Naive B cell (primary cell): ENCODE results near the gene GPR32. TPM values are rescaled to one million over a fixed set of nuclear protein-coding genes. Genes with fewer than 3 reads are reported as not detected.
"Not testable (repeated sequence)": the region's sequence is repeated elsewhere in the genome, so short reads cannot be mapped to it uniquely, and the experiment has no call there.

Experiments
- ATAC-seq, 2 donors: fragments of 150-1000 bp; cut with Tn5 transposase; 2 replicates each; pipeline ENCODE4 v1.10.0; 2021; ENCODE audit warnings: low read depth in 2 of 2, mild to moderate bottlenecking in 2 of 2, moderate library complexity in 2 of 2
- DNase-seq: peaks from one replicate; pipeline ENCODE4 v3.0.0; 2022
- H3K27ac Mint-ChIP-seq, 6 donors: one replicate each; pipeline ENCODE4 v1.8.0; 2020 to 2022; ENCODE audit warnings: mild to moderate bottlenecking in 6 of 6, mixed read lengths in 6 of 6, moderate library complexity in 5 of 6, inconsistent platforms in 2 of 6
- H3K27me3 Mint-ChIP-seq, 3 donors: one replicate each; pipeline ENCODE4 v1.8.0; 2021 to 2022; ENCODE audit warnings: mixed read lengths in 3 of 3, mild to moderate bottlenecking in 1 of 3
- H3K36me3 Mint-ChIP-seq, 2 donors: one replicate each; pipeline ENCODE4 v1.8.0; 2020 to 2022; ENCODE audit warnings: mixed read lengths in 2 of 2, inconsistent platforms in 1 of 2, mild to moderate bottlenecking in 1 of 2
- H3K4me1 Mint-ChIP-seq, 3 donors: one replicate each; pipeline ENCODE4 v1.8.0; 2020 to 2022; ENCODE audit warnings: mixed read lengths in 3 of 3, inconsistent platforms in 1 of 3, mild to moderate bottlenecking in 1 of 3, moderate library complexity in 1 of 3
- H3K4me3 Mint-ChIP-seq, 8 donors: one replicate each; pipeline ENCODE4 v1.8.0; 2020 to 2022; ENCODE audit warnings: mild to moderate bottlenecking in 8 of 8, mixed read lengths in 8 of 8, moderate library complexity in 8 of 8, inconsistent platforms in 2 of 8
- H3K9me3 Mint-ChIP-seq, 7 donors: one replicate each; pipeline ENCODE4 v1.8.0; 2020 to 2022; ENCODE audit warnings: mixed read lengths in 7 of 7, mild to moderate bottlenecking in 5 of 7, inconsistent platforms in 2 of 7, moderate library complexity in 1 of 7
- polyA plus RNA-seq, 6 donors: library from polyadenylated mRNA; unstranded; fragments of 300-500 nt; fragmentation: Illumina TruSeq; gene quantifications; one replicate each; pipeline ENCODE4 v1.2.3, GENCODE V29; 2021; ENCODE audit warnings: low read depth in 6 of 6

GPR32 gene
- not detected for polyA plus RNA-seq

DNA sequence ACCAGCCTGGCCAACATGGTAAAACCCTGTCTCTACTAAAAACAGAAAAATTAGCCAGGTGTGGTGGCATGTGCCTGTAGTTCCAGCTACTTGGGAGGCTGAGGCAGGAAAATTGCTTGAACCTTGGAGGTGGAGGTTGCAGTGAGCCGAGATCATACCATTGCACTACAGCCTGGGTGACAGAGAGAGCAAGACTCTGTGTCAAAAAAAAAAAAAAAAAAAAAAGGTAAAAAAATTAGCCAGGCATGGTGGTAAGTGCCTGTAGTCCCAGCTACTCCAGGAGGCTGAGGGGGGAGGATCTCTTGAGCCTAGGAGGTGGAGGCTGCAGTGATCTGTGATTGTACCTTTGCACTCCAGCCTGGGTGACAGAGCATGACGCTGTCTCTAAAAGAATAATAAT, at the start of gene GPR32:
Gene GPR32, plus strand, starts transcription at position 301 of the 400 bp plus-strand sequence. CDS start 137 bp downstream, outside the sequence.
- Mint-ChIP-seq H3K27ac (peak within 1 kb of the TSS in 2 of 6 donors; percentile 67 to 70), H3K27me3 (peaks cover 14 to 56% (median 38%) of the 10 kb centered on the region in 3 donors)
- H3K4me1 Mint-ChIP-seq, H3K36me3 Mint-ChIP-seq, H3K9me3 Mint-ChIP-seq, ATAC-seq, DNase-seq, H3K4me3 Mint-ChIP-seq: not testable (repeated sequence)

DNA sequence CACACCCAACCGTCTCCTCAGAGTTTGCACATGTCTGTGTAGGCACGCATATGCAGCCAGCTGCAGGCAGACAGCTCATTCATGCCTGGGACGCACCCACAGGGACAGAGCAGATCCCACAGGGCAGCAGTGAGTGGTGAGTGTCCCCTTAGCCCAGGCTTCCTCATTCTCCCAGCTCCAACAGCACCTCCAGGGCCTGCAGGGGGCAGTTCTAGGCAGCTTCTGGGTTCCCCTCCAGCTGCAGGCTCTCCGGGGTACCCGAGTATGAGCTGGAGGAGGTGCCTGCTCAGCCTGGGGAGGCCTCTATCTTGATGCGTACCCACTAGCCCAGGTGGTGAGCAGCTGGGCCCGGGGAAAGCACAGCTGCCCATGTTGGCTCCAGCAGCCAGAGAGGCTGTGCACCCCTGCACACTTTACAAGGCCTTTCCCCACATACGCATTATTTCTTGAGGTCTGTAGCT, 49.3 kb upstream of the GPR32 start:
- H3K27ac Mint-ChIP-seq: peak overlapping the region in 1 of 6 donors; percentile 47
- H3K36me3 Mint-ChIP-seq: peaks cover 0 to 23% of the 10 kb centered on the region in 2 donors
- no peak for DNase-seq
- no peak for ATAC-seq
- peak overlapping the region in 5 of 8 donors; percentile 41 to 85 (median 68) for H3K4me3 Mint-ChIP-seq
- peaks cover 22 to 78% (median 74%) of the 10 kb centered on the region in 3 donors for H3K27me3 Mint-ChIP-seq
- peaks cover 43 to 53% (median 44%) of the 10 kb centered on the region in 3 donors for H3K4me1 Mint-ChIP-seq
- H3K9me3 Mint-ChIP-seq: peaks cover 0 to 12% (median 2%) of the 10 kb centered on the region in 7 donors

DNA sequence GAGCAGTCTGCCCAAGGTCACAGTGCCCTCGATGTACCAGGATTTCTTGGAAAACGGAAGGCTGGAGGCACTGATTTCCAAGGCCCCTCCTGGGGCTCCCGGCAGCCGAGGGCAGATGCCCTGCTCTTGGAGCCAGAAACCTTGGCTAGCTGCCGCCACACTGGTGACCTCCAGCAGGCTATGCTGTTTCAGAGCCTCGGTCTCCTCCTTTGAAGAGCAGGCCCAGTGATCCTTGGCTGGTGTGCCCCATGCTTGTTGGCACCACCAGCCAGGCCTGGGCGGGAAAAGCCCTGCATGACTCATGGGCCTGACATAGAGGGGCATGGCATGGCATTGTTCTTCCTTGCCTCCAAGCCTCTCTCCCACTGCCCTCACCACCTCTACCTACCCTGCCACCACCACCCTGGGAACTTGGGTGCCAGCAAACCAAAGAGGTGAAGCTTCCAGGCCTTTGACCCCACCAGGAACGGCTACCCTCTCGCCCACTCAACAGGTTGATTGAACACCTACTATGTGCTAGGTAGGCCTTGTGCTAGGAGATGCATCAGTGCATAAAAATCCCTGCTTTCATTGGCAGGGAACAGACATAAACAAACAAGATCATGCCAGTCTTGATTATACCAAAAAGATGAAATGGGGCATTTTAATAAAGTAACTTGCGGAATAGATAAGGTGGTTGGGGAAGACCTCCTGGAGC, 48.7 kb upstream of the GPR32 start:
- ATAC-seq: no peak
- Mint-ChIP-seq H3K27me3 (peaks cover 26 to 78% (median 68%) of the 10 kb centered on the region in 3 donors), H3K4me1 (peaks cover 44 to 58% (median 46%) of the 10 kb centered on the region in 3 donors)

DNA sequence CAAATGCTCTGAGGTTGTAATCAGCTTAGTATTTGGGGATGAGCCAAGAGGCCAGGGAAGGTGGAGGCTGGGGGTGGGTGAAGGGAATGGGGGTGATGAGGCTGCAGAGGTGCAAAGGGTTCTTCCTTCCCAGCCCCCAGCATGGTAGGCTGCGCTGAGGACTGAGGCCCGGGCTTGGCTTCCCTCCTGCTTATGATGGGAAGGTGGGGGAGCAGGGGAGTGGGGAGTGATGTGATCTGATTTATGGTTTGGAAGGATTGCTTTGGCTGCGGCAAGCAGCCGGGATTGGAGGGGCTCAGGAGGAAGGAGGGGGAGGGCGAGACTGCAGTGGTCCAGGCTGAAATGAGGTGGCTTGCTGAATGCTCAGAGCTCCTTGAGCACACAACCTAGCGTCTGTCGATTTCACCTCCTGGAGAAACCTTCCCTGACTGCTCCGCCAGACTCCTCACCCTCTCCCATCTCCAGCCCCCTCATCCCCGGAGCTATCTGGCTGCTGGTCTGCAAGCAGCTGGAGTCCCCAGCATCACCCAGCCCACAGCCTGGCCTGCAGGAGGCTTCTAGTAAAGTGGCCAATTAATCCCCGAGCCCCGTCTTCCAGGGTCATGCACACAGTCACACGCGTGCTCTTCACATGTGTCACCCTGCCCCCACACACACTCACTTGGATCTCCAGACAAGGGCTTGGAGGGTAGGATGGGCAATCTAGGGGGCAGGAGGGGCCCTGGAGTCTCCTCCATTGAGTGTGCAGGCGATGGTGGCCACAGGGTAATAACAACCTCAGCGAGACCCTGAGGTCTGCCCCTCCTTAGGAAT, 47.9 kb upstream of the GPR32 start:
- no peak overlapping the region for H3K27ac Mint-ChIP-seq
- no peak for ATAC-seq
- H3K27me3 Mint-ChIP-seq: peaks cover 22 to 81% (median 71%) of the 10 kb centered on the region in 3 donors
- DNase-seq: no peak
- H3K36me3 Mint-ChIP-seq: peaks cover 0 to 23% of the 10 kb centered on the region in 2 donors
- peak overlapping the region in 7 of 8 donors; percentile 3 to 89 (median 60) for H3K4me3 Mint-ChIP-seq
- H3K4me1 Mint-ChIP-seq: peaks cover 41 to 53% (median 46%) of the 10 kb centered on the region in 3 donors
- peaks cover 0 to 12% (median 4%) of the 10 kb centered on the region in 7 donors for H3K9me3 Mint-ChIP-seq

More for the DNA sequence above, 48.7 kb upstream of the GPR32 start:
- Mint-ChIP-seq H3K9me3 (peaks cover 0 to 12% (median 4%) of the 10 kb centered on the region in 7 donors), H3K36me3 (peaks cover 0 to 23% of the 10 kb centered on the region in 2 donors), H3K27ac (peak overlapping the region in 1 of 6 donors; percentile 47), H3K4me3 (peak overlapping the region in 4 of 8 donors; percentile 3 to 54 (median 18))
- DNase-seq: no peak

GRCh38 chr19:50723069-50723468, 47.2 kb upstream of the GPR32 start, which contains the start of gene CLEC11A:
Gene CLEC11A, plus strand, starts transcription at chr19:50723364. Its CDS starts 162 bp downstream, at chr19:50723526.
- no peak for ATAC-seq

GRCh38 chr19:50723735-50724521, 46.3 kb upstream of the GPR32 start:
- Mint-ChIP-seq H3K27ac (peak overlapping the region in 2 of 6 donors; percentile 36 to 49), H3K27me3 (peaks cover 18 to 88% (median 70%) of the 10 kb centered on the region in 3 donors), H3K9me3 (peaks cover 0 to 12% (median 4%) of the 10 kb centered on the region in 7 donors), H3K4me3 (peak overlapping the region; percentile 29 to 86 (median 78)), H3K36me3 (peaks cover 0 to 23% of the 10 kb centered on the region in 2 donors), H3K4me1 (peaks cover 38 to 54% (median 41%) of the 10 kb centered on the region in 3 donors)
- ATAC-seq (no peak), DNase-seq (no peak)

More at GRCh38 chr19:50723069-50723468, 47.2 kb upstream of the GPR32 start, which contains the start of gene CLEC11A:
- Mint-ChIP-seq H3K27ac (peak within 1 kb of the TSS in 2 of 6 donors; percentile 36 to 49), H3K36me3 (peaks cover 0 to 23% of the 10 kb centered on the region in 2 donors), H3K4me3 (peak within 1 kb of the TSS; percentile 59 to 89 (median 72)), H3K27me3 (peaks cover 18 to 83% (median 71%) of the 10 kb centered on the region in 3 donors), H3K9me3 (peaks cover 0 to 12% (median 4%) of the 10 kb centered on the region in 7 donors), H3K4me1 (peaks cover 36 to 49% (median 42%) of the 10 kb centered on the region in 3 donors)
- DNase-seq: no peak

DNA sequence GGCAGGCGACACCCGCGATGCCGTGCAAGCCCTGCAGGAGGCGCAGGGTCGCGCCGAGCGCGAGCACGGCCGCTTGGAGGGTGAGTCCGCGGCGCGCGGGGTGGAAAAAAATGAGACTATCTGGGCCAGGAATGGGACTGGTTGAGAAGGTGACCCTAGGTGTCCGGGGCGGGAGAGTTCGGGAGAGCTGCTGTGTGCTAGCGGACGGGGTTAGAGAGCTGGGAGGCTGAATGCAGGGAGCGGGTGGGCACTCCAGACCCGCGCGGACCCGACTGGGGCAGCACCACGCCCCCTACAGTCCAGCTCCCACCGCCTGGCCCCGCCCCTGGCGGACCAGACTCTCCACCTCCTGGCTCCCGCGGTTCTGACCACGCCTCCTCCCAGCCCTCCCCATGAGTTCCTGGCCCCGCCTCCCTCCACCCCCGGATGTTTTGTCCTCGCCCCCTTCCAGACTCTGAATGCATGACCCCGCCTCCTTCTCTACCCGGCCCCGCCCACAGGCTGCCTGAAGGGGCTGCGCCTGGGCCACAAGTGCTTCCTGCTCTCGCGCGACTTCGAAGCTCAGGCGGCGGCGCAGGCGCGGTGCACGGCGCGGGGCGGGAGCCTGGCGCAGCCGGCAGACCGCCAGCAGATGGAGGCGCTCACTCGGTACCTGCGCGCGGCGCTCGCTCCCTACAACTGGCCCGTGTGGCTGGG, 45.6 kb upstream of the GPR32 start:
- H3K4me3 Mint-ChIP-seq: peak overlapping the region; percentile 60 to 92 (median 83)
- ATAC-seq: peak; percentile 82 to 84
- H3K27ac Mint-ChIP-seq: peak overlapping the region in 3 of 6 donors; percentile 36 to 70 (median 57)
- peaks cover 0 to 12% (median 4%) of the 10 kb centered on the region in 7 donors for H3K9me3 Mint-ChIP-seq
- DNase-seq: peak; percentile 86
- peaks cover 18 to 94% (median 77%) of the 10 kb centered on the region in 3 donors for H3K27me3 Mint-ChIP-seq
- H3K36me3 Mint-ChIP-seq: peaks cover 0 to 23% of the 10 kb centered on the region in 2 donors
- H3K4me1 Mint-ChIP-seq: peaks cover 38 to 54% (median 41%) of the 10 kb centered on the region in 3 donors

- H3K27ac Mint-ChIP-seq: peak overlapping the region in 3 of 6 donors; percentile 70 to 90 (median 82)
- H3K9me3 Mint-ChIP-seq: peaks cover 0 to 12% (median 2%) of the 10 kb centered on the region in 7 donors
- H3K4me3 Mint-ChIP-seq: peak overlapping the region; percentile 60 to 92 (median 83)
- ATAC-seq: peak; percentile 44 to 46
- no peak for DNase-seq
- H3K4me1 Mint-ChIP-seq: peaks cover 33 to 48% (median 36%) of the 10 kb centered on the region in 3 donors
- H3K27me3 Mint-ChIP-seq: peaks cover 15 to 90% (median 70%) of the 10 kb centered on the region in 3 donors
- peaks cover 0 to 17% of the 10 kb centered on the region in 2 donors for H3K36me3 Mint-ChIP-seq
These were observed 44.9 kb upstream of the GPR32 start for GRCh38 chr19:50725218-50725910.

DNA sequence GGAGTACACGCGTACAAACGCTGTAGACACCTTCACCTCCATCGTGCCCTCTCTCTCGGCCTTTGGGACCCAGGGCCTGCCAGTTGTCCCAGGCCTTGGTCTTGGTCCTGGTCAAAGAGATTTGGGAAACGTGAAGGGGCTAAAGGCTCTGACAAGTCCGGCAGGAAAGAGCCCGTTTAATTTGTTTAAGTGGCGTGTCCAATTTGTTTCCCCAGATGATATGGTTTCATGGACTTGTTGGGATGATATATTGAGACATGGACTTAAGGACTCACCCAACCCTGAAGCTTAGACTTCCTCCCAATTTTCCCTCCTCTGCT, 44.4 kb upstream of the GPR32 start:
- H3K4me1 Mint-ChIP-seq: peaks cover 31 to 43% (median 32%) of the 10 kb centered on the region in 3 donors
- H3K4me3 Mint-ChIP-seq: peak overlapping the region in 7 of 8 donors; percentile 60 to 92 (median 80)
- ATAC-seq: no peak
- H3K27me3 Mint-ChIP-seq: peaks cover 12 to 88% (median 65%) of the 10 kb centered on the region in 3 donors
- DNase-seq: no peak
- peaks cover 0 to 14% of the 10 kb centered on the region in 2 donors for H3K36me3 Mint-ChIP-seq
- peak overlapping the region in 1 of 6 donors; percentile 56 for H3K27ac Mint-ChIP-seq
- H3K9me3 Mint-ChIP-seq: peaks cover 0 to 8% (median 2%) of the 10 kb centered on the region in 7 donors

DNA sequence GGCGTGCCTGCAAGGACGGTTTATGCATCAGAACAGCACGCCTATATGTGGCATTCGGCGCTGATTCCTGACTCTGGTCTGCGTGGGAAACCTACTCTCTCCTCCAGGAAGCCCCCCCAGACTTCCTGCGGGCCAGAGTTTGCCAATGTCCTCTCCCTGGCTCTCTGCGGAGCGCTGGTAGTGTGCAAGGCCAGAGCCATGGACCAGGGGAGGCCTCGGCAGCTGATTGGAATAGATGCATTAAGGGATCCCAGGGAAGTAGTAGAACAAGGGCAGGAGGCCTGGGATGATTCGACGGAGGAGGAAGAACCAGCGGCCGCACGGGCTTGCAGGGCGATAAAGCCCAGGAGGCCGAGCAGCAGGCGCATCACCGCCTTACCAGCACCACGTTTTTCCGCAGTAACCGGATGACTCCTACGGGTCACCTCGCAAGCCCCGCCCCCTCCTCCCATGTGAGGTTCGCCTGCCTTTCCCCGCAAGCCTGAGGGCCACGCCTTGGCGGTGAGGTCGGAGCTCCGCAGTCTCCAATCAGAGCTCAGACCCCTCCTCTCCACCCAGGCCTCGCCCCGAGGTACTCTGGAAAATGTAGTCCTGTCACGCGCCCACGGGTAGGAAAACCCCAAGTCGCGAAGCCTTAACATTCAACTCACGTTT, 42.1 kb upstream of the GPR32 start:
- DNase-seq (no peak), ATAC-seq (peak; percentile 17 to 22)
- H3K4me1 Mint-ChIP-seq: peaks cover 23 to 36% (median 26%) of the 10 kb centered on the region in 3 donors

GRCh38 chr19:50729894-50730293, 40.4 kb upstream of the GPR32 start:
- no peaks in the 10 kb centered on the region for H3K36me3 Mint-ChIP-seq
- H3K9me3 Mint-ChIP-seq: peaks cover 0 to 8% (median 0%) of the 10 kb centered on the region in 7 donors
- peaks cover 11 to 22% (median 15%) of the 10 kb centered on the region in 3 donors for H3K4me1 Mint-ChIP-seq
- peak overlapping the region in 1 of 8 donors; percentile 12 for H3K4me3 Mint-ChIP-seq
- DNase-seq: no peak
- H3K27ac Mint-ChIP-seq: no peak overlapping the region
- ATAC-seq: no peak
- peaks cover 23 to 81% (median 51%) of the 10 kb centered on the region in 3 donors for H3K27me3 Mint-ChIP-seq

More for the DNA sequence above, 42.1 kb upstream of the GPR32 start:
- Mint-ChIP-seq H3K36me3 (peaks cover 0 to 8% of the 10 kb centered on the region in 2 donors), H3K4me3 (peak overlapping the region in 2 of 8 donors; percentile 38 to 74), H3K9me3 (peaks cover 0 to 8% (median 2%) of the 10 kb centered on the region in 7 donors), H3K27ac (no peak overlapping the region), H3K27me3 (peaks cover 22 to 87% (median 59%) of the 10 kb centered on the region in 3 donors)
